GM10847 (cell line): ENCODE results near the gene MCM3AP.

Source experiments
- POLR2A ChIP-seq: IDR thresholded peaks from 2 replicates; pipeline ENCODE4 v1.6.1; 2011; ENCODE audit not compliant: insufficient read length; ENCODE audit errors: extremely low read depth

MCM3AP gene

DNA sequence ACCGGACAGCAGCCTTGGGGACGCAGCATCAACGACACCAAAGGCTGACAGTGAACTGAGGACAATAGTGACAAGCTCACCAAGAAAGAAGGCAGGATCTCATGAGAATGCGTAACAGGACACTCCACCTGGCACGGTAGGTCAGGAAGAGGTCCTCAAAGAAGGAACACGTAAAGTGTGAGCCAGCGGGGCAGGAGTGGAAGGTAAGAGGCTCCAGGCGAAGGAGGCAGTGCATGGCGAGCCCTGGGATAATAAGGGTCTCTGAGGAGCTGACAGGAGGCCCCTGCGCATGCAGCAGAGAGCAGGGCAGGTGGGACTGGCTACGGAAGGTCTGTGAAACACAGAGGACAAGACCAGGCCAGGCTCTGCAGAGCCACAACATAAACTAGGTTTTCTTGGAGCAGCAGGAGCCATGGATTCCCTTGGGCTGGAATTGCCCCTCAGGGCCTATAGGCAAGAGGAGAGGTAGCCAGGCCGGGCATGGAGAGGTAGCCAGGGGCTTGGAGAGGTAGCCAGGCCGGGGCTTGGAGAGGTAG, 65.1 kb downstream of the MCM3AP start:
- no peak for TF ChIP-seq POLR2A

DNA sequence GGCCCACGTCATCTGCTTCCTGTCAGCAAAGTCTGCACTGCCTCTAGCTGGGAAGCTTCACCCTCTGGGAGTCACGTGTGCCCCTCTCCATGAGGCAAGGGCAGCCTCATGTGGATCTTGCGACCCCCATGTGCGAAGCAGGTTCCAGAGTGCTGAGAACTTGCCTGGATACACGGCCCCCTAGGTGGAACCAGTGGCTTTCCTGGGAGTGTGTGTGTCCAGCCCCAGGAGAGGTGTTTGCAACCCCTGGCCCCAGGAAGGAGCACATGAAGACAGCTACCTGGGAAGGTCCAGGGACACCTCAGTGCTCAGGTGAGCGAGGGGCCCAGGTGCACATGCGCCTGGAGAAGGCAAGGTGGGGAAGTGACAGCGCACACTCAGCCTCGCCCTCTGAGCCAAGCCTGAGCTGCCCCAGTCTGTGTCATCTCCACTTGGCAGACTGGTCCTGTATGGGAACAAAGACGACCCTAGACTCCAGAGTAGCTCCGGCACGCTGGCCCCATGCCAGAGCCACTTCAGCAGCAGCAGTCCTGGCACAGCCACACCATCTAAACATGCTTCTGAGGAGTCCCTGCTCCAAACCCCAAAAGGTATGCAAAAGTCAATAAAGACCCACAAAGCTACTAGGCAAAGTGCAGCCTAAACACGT, 65.7 kb downstream of the MCM3AP start:
- TF ChIP-seq POLR2A: no peak

DNA sequence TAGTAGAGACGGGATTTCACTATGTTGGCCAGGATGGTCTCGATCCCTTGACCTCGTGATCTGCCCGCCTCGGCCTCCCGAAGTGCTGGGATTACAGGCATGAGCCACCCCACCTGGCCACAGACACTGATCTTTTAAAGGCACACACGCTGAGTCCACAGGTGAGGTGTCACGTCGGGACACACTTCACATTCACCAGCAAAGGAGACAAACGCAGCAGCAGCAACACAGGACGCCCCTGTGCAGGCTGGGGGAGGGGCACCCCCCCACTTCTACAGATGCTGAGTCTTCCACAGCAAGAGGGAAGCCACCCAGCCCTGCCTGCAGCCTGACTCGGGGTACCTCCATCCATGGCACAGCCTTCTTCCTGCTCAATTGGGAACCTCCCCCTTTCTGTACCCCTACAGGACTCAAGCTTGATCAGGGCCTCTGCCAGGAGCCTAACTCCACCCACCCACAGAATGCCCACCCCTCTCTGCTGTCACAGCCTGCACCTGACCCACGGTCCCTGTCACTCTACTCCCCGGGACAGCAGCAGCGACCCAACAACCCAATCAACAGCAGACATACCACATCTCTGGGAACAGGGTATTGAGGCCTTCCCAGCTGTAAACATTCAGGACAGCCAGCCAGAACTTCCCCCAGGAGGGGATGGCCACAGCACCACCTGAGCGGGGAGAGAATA, 66.4 kb downstream of the MCM3AP start:
- no peak for TF ChIP-seq POLR2A

DNA sequence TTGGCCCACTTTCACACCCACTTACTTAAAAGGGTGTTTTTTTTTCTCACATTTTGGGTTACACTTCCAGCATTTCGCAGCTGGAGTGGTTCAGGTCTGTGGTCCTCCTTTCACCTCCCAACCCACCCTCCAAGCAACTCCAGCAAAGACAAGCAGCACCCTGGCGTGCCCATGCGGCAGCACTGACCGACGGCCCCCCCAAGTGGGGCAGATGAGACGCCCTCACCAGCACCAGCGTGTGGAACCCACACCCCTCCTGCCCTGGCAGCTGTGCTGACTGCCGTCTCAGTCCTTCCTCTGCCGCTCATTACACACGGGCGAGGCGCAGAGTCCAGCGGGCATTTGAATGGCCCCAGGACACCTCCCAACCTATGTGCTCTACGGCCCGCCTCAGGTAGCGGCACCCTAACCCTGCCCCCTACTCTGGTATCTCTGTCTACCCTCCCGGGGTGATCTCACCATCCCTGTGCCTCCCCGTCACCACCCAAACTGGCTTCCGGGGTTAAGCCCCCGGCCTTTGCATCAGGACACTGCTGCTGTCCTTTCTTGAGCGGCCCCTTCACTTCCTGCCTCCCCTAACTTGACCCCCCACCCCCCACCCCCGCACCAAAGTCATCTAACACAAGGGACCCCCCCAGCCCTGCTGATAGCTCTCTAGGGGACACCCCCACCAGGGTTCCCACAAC, 67.8 kb downstream of the MCM3AP start:
- no peak for TF ChIP-seq POLR2A

DNA sequence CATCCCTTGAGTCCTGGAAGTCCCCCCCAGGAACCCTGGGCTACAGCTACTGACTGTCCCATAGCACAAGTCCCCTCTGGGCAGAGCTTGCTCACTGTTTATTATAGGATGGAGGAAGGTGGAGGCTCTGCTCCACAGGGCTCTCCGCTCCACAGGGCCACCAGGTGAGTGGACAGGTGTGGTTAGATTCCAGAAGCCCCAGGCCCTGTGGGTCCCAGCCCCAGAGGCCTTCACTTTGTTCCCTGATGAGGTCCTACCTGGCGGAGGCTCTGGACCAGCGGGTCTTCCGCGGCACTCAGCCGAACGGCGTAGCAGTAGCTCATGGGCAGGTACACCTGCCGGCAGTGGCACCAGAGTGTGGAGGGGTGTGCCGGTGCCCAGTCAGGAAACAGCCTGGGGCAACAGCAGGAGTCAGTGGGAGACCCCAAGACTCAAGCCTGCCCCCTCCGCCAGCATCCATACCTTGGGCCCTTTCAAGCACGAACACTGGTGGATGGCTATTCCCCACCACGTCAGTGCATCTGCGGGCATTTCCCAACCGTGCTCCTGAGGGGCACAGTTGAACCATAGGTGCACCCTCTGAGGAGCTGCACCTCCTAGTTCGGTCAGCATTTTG, 69.2 kb downstream of the MCM3AP start:
- no peak for TF ChIP-seq POLR2A

DNA sequence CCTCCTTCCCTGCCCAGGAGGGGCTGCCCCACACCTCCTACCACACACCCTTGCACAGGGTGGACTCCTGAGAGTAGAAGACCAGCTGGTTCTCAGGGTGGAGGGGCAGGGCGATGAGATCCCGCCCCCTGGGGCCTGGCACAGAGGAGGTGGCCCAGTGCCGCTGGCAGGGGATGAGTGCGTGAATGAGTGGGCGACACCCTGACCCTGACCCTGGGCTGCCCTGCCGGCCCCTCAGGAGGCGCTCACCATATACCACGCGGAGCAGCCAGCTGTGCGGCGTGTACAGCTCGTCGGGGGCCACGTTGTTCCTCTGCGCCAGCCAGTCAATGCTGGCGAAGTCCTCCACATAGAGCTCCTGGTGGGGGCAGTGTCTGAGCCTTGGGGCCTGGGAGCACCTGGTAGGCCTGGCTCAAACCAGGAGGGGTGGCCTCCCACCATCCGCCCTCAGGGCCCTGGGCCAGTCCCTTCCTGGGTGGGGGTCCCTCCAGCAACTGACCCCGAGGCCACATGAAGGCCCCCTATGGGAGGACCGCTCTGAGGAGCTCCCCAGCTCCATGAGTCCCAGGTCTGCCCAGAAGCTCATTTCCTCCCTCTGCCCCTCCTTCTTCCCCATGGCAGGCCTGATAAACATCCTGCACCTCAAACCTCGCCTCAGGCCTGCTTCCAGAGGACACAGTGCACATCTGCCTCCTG, 69.8 kb downstream of the MCM3AP start:
- TF ChIP-seq POLR2A: no peak

DNA sequence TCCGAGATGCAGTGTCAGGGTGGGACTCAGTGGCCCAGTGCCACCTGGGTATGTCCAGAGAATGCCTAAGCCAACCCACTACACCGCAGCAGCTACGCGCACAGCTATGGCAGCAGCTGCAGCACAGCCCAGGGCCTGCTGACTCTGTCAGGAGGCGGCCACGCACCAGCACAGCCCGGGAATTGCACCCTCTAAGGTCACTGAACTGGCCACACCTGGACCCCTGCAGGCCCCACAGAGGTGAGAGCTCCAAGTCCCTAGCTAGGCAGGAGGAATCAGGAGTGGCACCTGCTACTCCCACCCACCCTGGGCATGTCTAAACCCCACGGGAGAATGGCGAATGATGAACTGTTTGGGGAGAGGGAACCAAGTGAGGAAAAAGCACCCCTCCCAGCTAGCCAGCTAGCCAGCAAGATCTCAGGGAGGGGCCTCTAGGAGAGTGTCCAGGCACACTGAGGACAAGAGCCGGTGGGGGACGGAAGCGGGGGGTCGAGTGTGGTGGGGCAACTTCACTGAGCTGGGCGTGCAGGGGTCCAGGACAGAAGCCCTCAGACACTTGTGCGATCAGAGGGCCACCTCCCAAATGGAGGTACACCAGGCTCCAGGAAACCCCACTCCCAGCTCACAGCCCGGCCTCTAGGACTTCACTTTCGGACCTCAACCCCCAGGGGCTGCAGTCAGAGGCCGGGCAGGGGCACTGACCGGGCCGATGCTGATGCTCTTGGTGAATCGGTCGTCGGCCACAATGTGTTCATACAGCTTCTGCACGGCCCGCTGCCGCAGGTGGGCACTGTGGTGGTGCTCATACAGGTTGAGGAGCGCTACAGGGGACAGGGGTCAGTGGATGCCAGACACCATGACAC, 70.7 kb downstream of the MCM3AP start:
- no peak for TF ChIP-seq POLR2A

DNA sequence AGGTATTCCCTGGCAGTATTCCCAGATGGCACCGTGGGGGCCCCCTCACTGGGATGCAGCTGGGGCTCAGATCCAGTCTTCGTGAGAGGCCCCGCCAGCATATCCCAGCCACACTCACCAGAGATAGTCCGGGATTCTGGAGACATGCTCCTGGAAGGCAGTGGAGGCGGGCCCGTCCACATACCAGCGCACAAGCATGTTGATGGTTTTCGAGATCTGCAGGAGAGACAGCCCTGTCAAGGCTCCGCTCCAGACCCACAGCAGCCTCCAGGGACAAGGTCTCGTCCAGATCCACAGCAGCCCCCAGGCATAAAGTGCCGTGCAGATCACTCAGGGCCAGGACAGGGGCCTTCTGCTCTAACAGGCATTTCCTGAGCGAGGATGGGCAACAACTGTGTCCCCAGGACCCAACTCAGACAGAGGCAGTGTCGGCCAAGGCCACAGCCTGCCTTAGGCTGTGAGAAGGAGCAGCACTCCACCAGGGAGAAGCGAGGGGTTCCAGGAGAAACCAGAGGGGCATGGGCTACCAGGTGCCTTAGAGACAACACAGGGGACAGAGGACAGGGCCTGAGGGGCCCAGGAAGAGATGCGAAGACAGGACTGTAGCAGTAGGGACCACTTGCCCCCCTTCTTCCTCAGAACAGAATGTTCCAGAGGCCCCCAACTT, 71.7 kb downstream of the MCM3AP start:
- TF ChIP-seq POLR2A: no peak

DNA sequence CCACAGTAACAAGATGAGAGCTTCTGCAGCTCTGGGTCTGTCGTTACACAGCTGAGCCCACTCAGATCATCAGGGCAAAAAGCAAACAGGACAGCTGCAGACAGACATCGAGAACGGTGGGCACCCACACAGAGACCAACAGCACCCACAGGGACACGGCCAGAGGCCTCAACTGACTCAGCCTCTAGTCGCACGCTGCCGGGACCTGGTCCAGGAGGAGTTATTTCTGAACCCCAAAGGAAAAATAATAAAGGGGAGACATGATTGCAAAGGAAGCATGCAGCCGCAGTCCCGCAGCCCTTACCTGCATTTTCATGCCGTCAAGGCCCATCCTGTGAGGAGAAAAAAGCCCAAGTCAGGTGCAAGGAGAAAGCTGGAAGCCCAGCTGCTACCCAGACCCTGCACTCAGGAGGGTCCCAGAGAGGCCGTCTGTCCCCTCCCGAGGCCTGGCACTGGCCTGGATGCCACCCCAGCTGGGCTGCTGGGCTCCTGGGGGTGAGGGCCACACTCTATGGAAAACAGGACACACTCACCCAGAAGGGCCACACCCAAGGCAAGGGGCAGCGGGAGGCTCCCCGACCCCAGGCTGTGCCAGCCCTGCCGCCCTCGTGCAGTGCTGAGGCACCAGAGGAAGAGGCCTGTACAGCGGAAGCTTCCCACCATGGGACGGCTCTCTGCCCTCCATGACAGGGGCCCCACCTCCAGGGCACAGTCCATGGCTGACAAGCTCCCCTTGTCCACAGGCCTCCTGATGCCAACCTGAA, 72.5 kb downstream of the MCM3AP start:
- no peak for TF ChIP-seq POLR2A

DNA sequence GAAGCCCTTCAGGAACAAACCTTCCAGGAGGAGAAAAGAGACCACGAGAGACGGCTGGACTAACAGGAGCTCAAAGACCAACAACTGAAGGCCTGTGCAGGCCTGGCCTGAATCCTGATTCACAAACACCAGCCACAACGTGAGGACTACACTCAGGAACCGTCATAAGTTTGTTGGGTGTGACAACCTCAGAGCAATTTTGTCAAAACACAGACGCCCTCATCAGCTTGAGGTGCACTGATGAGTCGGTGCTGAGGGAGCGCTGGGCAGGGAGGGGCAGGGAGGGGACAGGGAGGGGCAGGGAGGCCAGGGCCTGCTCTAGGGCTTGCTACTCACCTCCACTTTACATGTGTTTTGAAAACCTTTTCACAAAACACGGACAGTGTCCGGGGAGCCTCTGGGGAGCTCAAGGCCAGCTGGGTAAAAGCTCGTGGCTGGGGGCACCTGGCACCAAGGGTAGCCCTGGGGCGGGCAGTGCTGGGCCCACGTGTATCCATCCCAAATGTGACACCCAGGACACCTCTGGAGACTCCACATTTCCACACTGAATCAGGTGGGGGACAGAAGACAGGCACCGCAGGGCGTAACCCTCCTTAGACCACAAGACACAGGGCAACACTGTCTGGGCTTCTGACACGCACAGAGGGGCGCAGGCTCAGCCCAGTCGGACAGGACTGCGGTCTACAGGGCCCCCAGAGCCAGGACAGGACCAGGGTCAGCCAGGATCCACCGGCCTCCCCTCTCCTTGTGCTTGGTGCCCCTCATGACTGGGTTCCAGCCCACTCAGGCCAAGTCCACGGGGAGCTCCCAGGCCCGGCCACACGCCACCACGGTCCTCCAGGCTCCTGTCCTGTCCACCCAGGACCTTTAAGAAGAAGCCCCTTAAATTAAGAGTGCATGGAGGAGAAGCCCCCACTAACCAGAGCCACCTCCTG, 73.4 kb downstream of the MCM3AP start:
- TF ChIP-seq POLR2A: no peak

DNA sequence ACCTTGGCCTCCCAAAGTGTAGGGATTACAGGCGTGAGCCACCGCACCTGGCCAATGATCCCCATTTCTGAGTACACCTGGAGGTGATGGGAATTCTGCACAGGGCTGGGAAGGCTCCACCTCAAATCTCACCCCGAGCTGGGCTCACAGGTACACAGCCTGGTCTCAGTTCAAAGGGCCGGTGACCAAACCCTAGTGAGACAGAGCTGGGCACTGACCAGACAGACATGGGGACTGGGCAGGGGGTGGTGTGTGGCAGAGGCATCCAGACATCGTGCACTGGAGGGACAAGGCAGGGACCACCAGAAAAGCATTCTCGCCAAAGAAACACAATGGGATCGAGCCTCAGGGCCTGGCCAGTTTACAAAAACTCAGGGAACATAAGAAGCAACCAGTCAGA, 74.0 kb downstream of the MCM3AP start:
- no peak for TF ChIP-seq POLR2A
